ENCODE measurements around the gene TRIAP1.
"Not testable (repeated sequence)": the region's sequence is repeated elsewhere in the genome, so short reads cannot be mapped to it uniquely, and the experiment has no call there.

TRIAP1 gene

DNA sequence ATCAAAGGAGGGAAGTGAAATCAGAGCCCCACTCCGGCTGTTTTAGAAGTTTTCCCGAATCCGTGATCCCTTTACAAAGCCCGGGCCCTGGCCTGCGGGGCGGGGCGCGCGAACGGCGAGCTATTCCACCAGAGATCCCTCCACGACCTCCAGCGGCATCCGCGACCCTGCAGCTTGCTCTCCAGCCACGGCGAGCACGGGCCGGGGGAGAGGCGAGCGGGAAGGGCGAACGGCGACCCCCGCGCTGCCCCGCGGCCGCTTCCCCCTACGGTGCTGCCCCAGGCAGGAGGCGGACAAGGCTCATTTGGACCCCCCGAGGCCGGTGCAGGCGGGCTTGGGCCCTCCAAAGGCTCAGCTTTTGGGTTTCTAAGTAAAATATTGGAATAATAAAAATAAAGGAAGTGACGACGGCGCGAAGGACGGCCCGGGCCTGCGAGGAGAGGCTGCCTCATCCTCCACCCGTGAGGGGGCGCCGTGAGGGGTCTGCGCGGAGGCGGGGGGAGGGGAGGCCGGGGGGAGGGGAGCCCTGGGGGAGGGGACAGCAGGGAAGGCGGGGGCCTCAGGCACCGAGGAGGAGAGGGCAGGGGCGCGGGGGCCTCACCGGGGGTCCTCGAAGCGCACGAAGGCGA, 22.8 kb upstream of the TRIAP1 start:
- in situ Hi-C loops (cut with HindIII; ENCODE audit: low sequenced_read_pairs) = no loop called here

DNA sequence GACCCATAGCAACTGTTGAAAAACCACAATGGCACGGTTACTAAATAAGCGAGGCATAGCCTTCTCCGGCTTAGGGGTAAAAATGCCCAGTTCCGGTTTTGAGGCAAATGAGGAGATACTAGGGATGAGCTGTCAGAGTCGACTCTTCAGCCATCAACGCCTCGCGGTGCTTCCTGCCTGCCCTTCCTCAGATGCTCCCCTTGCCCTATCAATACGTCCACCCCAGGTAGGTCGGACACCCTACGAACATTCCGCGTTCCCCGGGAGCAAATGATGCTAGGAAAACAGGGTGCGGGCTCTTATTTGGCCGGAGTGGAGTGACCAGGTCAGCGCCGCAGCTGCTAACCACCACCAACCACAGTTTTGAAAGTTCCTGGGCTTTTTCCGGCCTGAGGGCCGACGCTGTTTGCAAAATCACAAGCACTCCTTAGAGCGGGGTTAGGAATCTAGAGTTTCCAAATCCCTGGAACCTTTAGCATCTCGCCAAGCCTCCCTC, 22.2 kb upstream of the TRIAP1 start:
- in situ Hi-C loops (cut with HindIII; ENCODE audit: low sequenced_read_pairs) = no loop called here

- in situ Hi-C loops (cut with HindIII; ENCODE audit: low sequenced_read_pairs) = no loop called here
These were observed 21.3 kb upstream of the TRIAP1 start for GRCh38 chr12:120467439-120467838.

- in situ Hi-C loops (cut with HindIII; ENCODE audit: low sequenced_read_pairs) = no loop called here
These were observed 20.6 kb upstream of the TRIAP1 start for GRCh38 chr12:120466560-120467315.

GRCh38 chr12:120465756-120466155, 19.6 kb upstream of the TRIAP1 start:
- in situ Hi-C loops (cut with HindIII; ENCODE audit: low sequenced_read_pairs) = no loop called here

DNA sequence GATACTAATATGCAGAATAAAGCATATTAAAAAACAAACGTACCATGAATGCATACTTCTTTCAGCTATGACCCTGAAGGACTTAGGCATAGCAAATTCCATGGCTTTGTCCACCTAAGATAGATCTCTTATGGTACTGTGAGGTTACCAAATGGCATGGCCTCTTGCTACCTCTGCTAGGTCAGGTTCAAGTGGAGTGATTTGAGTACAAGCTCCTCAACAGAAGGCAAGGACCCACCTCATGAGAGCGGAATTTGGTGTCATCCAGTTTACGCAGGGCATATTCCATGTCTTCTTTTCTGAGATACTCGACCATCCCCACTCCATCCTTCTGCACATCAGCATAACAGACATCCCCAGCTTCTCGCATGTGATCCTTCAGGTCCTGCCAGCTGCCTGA, 17.5 kb upstream of the TRIAP1 start:
- in situ Hi-C loops (cut with HindIII; ENCODE audit: low sequenced_read_pairs) = no loop called here

DNA sequence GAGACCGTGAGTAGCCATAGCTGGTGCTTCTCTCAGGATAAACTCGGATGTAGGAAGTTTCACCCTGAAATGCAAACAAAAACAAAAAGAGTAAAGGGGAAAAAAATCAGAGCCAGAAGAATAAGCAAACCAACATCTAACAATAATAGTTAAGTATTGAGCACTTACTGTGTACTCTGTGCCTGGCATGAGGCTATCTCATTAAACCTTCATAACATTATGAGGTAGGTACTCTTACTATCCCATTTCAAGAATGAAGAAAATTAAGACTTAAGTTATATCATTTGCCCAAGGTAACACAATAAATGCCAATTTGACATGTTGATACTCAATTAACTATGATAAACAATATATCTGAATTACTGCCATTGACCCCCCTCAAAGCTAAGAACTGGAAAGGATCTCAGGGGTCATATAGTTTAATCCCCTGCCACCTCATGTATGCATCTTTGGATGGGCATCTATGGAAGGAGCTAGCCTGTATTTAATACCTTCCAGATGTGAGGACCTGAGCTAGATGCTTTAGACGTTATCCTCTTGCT, 16.0 kb upstream of the TRIAP1 start:
- in situ Hi-C loops (cut with HindIII; ENCODE audit: low sequenced_read_pairs) = no loop called here

- in situ Hi-C loops (cut with HindIII; ENCODE audit: low sequenced_read_pairs) = no loop called here
These were observed 14.0 kb upstream of the TRIAP1 start for GRCh38 chr12:120460157-120460556.

DNA sequence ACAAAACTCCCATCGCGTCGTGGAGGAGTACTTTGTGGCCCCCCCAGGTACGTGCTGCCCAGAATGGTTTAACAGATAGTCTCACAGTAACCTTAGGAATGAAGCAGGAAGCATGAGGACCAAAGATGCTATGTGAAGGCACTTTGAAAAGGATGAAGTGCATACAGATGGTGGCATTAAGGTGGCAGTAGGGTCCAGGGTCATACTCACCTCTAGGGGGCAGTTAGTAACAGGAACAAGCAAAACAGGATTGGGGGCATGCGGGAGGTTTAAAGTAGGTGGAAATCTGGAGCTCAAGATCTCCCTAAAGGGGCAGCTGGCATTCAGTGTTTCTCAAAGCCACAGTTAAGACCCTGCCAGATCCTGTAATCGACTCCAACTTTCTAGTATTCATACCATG, 10.9 kb upstream of the TRIAP1 start:
- in situ Hi-C loops (cut with HindIII; ENCODE audit: low sequenced_read_pairs) = no loop called here

DNA sequence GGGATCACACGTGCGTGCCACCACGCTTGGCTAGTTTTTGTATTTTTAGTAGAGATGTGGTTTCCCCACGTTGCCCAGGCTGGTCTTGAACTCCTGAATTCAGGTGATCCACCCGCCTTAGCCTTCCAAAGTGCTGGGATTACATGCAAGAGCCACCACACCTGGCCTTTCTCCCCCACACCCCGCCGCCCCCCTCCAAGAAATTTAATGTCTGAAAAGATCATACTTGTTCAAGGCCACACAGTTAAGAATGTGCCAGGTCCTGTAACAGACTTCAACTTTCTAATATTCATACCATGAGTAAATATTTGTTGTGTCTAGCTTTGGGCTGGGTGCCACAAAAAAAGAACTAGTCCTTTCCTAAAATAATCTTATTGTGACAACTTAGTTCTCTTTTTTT, 9.1 kb upstream of the TRIAP1 start:
- in situ Hi-C loops (cut with HindIII; ENCODE audit: low sequenced_read_pairs) = no loop called here

DNA sequence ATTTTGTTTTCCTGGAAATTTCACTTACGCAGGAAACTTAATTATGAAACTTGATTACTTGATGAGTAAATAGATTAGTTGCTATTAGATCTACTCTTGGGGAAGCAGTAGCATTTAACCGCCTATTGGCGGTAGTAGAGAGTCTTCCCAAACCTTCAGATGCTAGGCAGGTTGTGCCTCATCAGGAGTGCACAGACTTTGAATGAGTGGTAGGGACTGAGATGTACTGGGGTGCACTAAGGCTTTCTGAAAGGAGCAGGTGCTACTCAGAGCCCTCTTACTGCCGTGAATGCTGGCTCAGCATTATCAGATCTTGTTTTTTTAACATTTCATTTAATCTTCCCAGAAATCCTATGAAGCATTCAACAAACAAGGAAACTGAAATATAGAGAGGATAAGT, 7.8 kb upstream of the TRIAP1 start:
- in situ Hi-C loops (cut with HindIII; ENCODE audit: low sequenced_read_pairs) = no loop called here

GRCh38 chr12:120453060-120453750, 7.0 kb upstream of the TRIAP1 start:
- in situ Hi-C loops (cut with HindIII; ENCODE audit: low sequenced_read_pairs) = no loop called here

- in situ Hi-C loops (cut with HindIII; ENCODE audit: low sequenced_read_pairs) = not testable (repeated sequence)
These were observed 6.3 kb upstream of the TRIAP1 start for GRCh38 chr12:120452524-120452923.

DNA sequence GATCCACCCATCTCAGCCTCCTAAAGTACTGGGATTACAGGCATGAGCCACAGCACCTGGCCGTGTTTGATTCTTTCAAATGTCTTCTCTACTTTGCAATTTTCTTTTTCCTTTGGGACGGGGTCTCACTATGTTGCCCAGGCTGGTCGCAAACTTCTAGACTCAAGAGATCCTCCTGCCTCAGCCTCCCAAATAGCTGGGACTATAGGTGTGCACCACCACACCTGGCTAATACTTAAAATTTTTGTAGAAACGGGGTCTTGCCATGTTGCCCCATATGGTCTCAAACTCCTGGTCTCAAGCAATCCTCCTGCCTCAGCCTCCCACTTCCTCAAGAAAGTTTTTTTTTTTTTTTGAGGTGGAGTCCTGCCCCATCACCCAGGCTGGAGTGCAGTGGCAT, 1.8 kb upstream of the TRIAP1 start:
- in situ Hi-C loops (cut with HindIII; ENCODE audit: low sequenced_read_pairs) = no loop called here

DNA sequence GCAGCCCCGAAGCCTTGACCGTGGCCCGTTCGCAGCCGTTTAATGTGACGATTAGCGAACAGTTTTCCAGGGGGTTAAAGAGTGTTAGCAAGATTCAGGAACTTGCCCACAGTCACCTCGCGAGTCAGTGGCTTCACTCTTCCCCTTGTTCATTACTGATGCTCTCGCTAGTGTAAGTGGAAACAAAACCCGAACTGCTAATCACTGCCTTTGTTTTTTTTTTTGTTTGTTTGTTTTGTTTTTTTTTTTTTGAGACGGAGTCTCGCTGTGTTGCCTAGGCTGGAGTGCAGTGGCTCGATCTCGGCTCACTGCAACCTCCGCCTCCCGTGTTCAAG, 627 bp upstream of the TRIAP1 start:
- in situ Hi-C loops (cut with HindIII; ENCODE audit: low sequenced_read_pairs) = not testable (repeated sequence)

DNA sequence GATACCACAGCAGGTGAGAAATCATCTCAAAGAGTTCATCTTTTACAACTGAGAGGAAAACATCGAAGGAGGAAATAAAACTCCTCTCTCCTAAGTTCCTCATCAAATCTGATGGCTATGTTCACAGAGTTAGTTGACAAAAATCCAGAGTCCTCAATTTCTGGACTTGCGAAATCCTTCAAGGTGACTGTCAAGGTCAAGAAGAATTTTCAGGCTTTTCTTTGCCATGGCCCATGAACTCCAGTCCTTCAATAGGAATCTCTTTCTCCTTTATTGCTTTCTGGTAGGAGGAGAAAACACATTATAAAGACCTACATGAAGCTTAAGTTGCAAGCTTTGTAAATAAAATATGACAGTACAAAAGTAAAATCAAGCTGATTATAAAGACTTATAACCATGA, 1.5 kb downstream of the TRIAP1 start:
- in situ Hi-C loops (cut with HindIII; ENCODE audit: low sequenced_read_pairs) = no loop called here

GRCh38 chr12:120439646-120440247, 6.4 kb downstream of the TRIAP1 start:
- in situ Hi-C loops (cut with HindIII; ENCODE audit: low sequenced_read_pairs) = no loop called here

GRCh38 chr12:120438495-120439198, 7.5 kb downstream of the TRIAP1 start:
- in situ Hi-C loops (cut with HindIII; ENCODE audit: low sequenced_read_pairs) = no loop called here

DNA sequence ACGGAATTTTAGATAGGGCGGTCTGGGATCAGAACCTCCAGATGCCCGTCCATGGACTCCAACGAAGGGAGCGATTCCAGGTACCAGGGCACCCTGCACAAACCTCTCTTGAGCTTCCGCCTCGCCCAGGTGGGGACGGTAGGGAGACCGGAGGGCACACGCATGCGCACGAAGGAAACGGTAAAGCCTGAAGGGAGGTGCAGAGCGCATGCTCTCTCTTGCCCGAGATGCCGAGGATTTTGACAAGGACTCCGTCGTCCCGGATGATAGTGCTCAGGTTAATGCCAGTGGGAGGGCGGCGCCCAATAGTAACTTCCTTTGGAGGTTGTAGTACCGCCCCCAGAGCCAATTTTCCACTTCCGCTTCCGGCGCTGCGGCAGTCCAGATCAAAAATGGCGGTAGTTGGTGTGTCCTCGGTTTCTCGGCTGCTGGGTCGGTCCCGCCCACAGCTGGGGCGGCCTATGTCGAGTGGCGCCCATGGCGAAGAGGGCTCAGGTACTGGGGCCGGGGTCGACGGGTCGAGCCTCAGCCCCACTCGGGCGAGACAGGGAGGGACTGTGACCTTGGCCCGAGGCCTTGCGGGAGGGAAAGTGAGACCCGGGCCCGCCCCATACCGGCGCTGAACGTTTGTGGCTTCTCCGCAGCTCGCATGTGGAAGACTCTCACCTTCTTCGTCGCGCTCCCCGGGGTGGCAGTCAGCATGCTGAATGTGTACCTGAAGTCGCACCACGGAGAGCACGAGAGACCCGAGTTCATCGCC, 8.3 kb downstream of the TRIAP1 start, which contains the start of gene COX6A1:
Gene COX6A1 (plus strand): TSS at position 379 of the 760 bp plus-strand sequence. CDS start 14 bp downstream, at position 393.
- in situ Hi-C loops (cut with HindIII; ENCODE audit: low sequenced_read_pairs) = no loop called here
